ENCODE measurements around the gene OPA3. TPM values are rescaled to one million over a fixed set of nuclear protein-coding genes. Genes with fewer than 3 reads are reported as not detected.

OPA3 gene
- polyA plus RNA-seq, 1 donor from 2014 or later = 6.0 TPM

DNA sequence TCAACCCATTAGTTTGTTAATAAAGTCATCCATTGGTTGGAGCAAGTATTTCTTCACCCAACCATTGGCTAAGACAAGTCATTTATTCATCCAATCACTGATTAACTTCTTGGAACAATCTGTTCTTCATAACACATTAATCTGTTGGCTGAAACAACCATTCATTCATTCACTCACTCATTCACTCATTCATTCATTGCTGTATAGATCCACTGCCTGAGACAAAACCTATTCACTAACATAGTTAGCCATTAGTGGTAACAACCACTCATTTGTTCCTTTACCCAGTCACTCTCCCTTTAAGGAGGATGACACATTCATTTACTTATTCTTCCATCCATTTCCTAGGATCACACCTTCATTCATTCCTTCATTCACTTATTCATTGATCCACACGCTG, 39.4 kb upstream of the OPA3 start:
- Histone ChIP-seq H3K4me2 (ENCODE audit: low read length) (no peak overlapping the region), H4K20me1 (ENCODE audit: insufficient read depth) (no peaks in the 10 kb centered on the region), H3K4me3 (ENCODE audit: low read length) (no peak overlapping the region), H3K36me3 (ENCODE audit: insufficient read depth, low read length) (no peaks in the 10 kb centered on the region), H3K79me2 (replicated peaks; ENCODE audit: insufficient read depth, low read length) (no peaks in the 10 kb centered on the region), H3K27ac (ENCODE audit: low read length) (no peak overlapping the region), H3K27me3 (ENCODE audit: insufficient read depth, low read depth, low read length) (no peaks in the 10 kb centered on the region), H3K9ac (ENCODE audit: low read length) (no peak overlapping the region), H2AFZ (ENCODE audit: low read depth, low read length) (no peak overlapping the region), H3F3A (ENCODE audit: insufficient read depth, low read length, poor library complexity, severe bottlenecking) (no peaks in the 10 kb centered on the region), H3K9me3 (ENCODE audit: low read length) (no peaks in the 10 kb centered on the region), H3K9me2 (ENCODE audit: insufficient read depth, low read length) (no peaks in the 10 kb centered on the region)
- TF ChIP-seq SMC3 (conservative IDR thresholded peaks at IDR 0.05; ENCODE audit: poor library complexity) (no peak), RAD21 (conservative IDR thresholded peaks at IDR 0.05) (no peak), TAF1 (IDR thresholded peaks at IDR 0.05; ENCODE audit: low read depth) (no peak), MXI1 (conservative IDR thresholded peaks at IDR 0.05; ENCODE audit: poor library complexity, severe bottlenecking) (no peak), EZH2 (IDR thresholded peaks at IDR 0.05; ENCODE audit: borderline replicate concordance, insufficient read depth, low read length, poor library complexity, severe bottlenecking) (no peak), EP300 (conservative IDR thresholded peaks at IDR 0.05; ENCODE audit: poor library complexity, severe bottlenecking) (no peak), POLR2AphosphoS5 (IDR thresholded peaks at IDR 0.05) (no peak)
- TF ChIP-seq, protein P1, sequence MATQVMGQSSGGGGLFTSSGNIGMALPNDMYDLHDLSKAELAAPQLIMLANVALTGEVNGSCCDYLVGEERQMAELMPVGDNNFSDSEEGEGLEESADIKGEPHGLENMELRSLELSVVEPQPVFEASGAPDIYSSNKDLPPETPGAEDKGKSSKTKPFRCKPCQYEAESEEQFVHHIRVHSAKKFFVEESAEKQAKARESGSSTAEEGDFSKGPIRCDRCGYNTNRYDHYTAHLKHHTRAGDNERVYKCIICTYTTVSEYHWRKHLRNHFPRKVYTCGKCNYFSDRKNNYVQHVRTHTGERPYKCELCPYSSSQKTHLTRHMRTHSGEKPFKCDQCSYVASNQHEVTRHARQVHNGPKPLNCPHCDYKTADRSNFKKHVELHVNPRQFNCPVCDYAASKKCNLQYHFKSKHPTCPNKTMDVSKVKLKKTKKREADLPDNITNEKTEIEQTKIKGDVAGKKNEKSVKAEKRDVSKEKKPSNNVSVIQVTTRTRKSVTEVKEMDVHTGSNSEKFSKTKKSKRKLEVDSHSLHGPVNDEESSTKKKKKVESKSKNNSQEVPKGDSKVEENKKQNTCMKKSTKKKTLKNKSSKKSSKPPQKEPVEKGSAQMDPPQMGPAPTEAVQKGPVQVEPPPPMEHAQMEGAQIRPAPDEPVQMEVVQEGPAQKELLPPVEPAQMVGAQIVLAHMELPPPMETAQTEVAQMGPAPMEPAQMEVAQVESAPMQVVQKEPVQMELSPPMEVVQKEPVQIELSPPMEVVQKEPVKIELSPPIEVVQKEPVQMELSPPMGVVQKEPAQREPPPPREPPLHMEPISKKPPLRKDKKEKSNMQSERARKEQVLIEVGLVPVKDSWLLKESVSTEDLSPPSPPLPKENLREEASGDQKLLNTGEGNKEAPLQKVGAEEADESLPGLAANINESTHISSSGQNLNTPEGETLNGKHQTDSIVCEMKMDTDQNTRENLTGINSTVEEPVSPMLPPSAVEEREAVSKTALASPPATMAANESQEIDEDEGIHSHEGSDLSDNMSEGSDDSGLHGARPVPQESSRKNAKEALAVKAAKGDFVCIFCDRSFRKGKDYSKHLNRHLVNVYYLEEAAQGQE (IDR thresholded peaks at IDR 0.05; ENCODE audit: borderline replicate concordance) = no peak
- TF ChIP-seq, protein P2, sequence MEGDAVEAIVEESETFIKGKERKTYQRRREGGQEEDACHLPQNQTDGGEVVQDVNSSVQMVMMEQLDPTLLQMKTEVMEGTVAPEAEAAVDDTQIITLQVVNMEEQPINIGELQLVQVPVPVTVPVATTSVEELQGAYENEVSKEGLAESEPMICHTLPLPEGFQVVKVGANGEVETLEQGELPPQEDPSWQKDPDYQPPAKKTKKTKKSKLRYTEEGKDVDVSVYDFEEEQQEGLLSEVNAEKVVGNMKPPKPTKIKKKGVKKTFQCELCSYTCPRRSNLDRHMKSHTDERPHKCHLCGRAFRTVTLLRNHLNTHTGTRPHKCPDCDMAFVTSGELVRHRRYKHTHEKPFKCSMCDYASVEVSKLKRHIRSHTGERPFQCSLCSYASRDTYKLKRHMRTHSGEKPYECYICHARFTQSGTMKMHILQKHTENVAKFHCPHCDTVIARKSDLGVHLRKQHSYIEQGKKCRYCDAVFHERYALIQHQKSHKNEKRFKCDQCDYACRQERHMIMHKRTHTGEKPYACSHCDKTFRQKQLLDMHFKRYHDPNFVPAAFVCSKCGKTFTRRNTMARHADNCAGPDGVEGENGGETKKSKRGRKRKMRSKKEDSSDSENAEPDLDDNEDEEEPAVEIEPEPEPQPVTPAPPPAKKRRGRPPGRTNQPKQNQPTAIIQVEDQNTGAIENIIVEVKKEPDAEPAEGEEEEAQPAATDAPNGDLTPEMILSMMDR (IDR thresholded peaks at IDR 0.05; ENCODE audit: poor library complexity, severe bottlenecking) = no peak

DNA sequence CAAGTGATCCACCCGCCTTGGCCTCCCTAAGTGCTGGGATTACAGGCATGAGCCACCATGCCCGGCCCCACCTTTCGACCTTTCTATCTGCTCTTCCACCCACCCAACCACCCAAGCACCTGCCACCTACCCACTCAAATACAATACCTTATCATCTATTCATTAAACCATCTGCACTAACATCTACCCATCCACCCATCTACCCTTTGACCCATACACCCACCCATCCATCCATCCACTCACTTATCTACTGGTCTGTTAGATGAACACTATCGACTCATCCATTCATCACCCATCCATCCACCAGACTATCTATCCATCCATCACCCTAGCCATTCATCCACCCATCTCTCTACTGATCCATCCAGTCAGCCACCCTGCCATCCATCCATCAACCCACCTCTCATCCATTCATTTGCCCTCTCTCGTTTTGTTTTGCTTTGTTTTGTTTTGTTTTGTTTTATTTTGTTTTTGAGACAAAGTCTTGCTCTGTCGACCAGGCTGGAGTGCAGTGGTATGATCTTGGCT, 37.4 kb upstream of the OPA3 start:
- no peaks in the 10 kb centered on the region for H3K9me2 ChIP-seq (ENCODE audit: insufficient read depth, low read length)
- H3K4me2 ChIP-seq (ENCODE audit: low read length) = no peak overlapping the region
- H3K36me3 ChIP-seq (ENCODE audit: insufficient read depth, low read length) = no peaks in the 10 kb centered on the region
- no peak overlapping the region for H3K4me3 ChIP-seq (ENCODE audit: low read length)
- H3K79me2 ChIP-seq (replicated peaks; ENCODE audit: insufficient read depth, low read length) = no peaks in the 10 kb centered on the region
- no peaks in the 10 kb centered on the region for H3F3A ChIP-seq (ENCODE audit: insufficient read depth, low read length, poor library complexity, severe bottlenecking)
- H3K9ac ChIP-seq (ENCODE audit: low read length) = no peak overlapping the region
- H2AFZ ChIP-seq (ENCODE audit: low read depth, low read length) = no peak overlapping the region
- no peaks in the 10 kb centered on the region for H4K20me1 ChIP-seq (ENCODE audit: insufficient read depth)
- H3K9me3 ChIP-seq (ENCODE audit: low read length) = no peaks in the 10 kb centered on the region
- H3K27me3 ChIP-seq (ENCODE audit: insufficient read depth, low read depth, low read length) = no peaks in the 10 kb centered on the region
- H3K27ac ChIP-seq (ENCODE audit: low read length) = no peak overlapping the region
- TF ChIP-seq EP300 (conservative IDR thresholded peaks at IDR 0.05; ENCODE audit: poor library complexity, severe bottlenecking) (no peak), RAD21 (conservative IDR thresholded peaks at IDR 0.05) (no peak), MXI1 (conservative IDR thresholded peaks at IDR 0.05; ENCODE audit: poor library complexity, severe bottlenecking) (no peak), TAF1 (IDR thresholded peaks at IDR 0.05; ENCODE audit: low read depth) (no peak), SMC3 (conservative IDR thresholded peaks at IDR 0.05; ENCODE audit: poor library complexity) (no peak), EZH2 (IDR thresholded peaks at IDR 0.05; ENCODE audit: borderline replicate concordance, insufficient read depth, low read length, poor library complexity, severe bottlenecking) (no peak), POLR2AphosphoS5 (IDR thresholded peaks at IDR 0.05) (no peak)
- TF ChIP-seq, protein P1 (IDR thresholded peaks at IDR 0.05; ENCODE audit: borderline replicate concordance) = no peak
- TF ChIP-seq, protein P2 (IDR thresholded peaks at IDR 0.05; ENCODE audit: poor library complexity, severe bottlenecking) = no peak

All from neural cell (in vitro differentiated cells).